Measurements from ENCODE around the gene FZD2.
"Not testable (repeated sequence)": the region's sequence is repeated elsewhere in the genome, so short reads cannot be mapped to it uniquely, and the experiment has no call there.

Gene FZD2
- total RNA-seq = 0 to 0.05 (median 0) reads per million in 3 experiments

DNA sequence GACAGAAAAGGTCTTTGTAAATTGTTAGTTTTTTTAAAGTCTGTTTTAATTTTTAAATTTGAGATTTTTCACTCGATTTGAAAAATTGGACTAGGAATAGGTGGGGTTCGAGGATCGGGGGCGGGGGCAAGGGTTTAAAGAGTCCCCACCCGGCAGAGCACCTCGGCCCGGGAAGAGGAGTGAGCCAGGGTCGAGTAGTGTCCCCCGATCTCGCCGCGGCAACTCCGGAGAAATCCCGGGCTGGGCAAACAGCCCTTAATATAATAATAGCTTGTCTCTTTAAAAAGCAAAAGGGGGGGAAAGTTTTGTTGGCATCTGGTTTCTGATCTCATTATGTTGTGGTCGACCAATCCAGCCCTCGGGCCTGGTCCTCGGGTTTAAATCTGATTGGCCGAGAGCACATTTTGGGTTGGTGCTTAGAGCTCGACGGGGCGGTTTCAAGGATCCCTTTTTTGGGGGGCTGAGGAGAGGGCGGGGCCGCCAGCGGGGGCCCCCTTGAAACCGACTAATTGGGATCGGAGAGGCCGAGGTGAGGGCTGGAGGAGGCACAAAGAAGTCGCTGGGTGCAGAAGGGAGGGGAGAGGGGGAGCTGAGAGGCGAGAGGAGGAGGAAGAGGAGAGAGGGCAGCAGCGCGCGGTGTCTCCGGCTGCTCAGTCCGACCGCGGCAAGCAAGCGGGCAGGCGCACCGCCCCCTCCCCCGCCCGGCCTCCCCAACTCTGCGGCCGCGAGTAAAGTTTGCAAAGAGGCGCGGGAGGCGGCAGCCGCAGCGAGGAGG is at the start of gene FZD2:
FZD2 (plus strand) TSS at position 653 of the 775 bp plus-strand sequence. CDS start 205 bp downstream, outside the sequence.
- DNase-seq = no peak

DNA sequence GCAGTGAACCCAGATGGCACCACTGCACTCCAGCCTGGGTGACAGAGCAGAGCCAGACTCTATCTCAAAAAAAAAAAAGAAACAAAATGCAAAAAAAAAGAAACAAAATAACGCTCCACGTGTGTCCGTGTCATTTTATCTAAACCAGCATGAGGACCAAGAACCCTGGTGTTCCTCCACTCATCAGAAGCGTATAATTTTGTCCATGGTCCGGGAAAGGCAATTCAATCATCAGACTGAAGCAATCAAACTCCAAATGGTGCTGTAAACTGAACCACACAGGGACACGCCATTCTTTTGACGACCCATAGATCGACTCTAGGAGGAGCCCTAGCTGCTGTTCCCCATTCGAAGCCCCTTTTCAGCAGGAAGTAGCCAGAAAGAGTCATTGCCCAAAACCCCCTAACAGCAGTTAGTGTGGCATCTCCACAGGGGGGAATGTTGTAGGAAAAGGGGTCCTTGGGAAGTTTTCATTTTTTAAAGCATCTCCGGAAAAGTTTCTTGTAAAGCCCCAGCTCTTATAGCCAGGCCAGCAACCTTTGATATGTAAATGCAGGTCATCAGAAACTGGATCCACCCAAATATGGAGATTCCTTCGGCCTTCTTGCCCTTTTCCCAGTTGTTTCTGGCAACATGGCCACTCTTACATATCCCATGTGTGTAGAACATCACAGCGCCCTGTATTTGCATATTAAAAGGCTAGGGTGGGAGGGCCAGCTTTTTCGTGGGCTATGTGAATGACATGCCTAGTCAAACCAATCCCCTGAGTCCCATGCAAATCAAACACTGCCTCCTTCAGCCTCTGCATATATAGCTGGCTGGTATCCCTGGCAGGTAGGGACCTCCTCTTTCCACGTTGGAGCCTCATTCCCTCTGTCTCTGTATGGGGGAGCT is 45.8 kb upstream of the FZD2 start:
- DNase-seq = not testable (repeated sequence)

DNA sequence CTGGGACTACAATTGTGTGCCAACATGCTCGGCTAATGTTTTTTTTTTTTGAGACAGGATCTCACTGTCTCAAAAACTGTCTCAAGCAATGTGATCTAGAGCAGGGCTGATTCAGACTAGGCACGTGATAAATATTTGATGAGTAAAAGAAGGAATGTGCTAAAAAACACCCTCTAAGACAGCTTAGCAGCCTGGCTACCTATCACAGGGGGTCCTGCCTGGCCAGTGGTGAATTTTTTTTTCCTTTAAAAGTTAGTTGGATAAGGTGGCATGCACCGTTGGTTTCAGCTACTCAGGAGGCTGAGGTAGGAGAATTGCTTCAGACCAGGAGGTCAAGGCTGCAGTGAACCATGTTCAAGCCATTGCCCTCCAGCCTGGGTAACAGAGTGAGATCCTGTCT is 39.3 kb upstream of the FZD2 start:
- no peak for DNase-seq

DNA sequence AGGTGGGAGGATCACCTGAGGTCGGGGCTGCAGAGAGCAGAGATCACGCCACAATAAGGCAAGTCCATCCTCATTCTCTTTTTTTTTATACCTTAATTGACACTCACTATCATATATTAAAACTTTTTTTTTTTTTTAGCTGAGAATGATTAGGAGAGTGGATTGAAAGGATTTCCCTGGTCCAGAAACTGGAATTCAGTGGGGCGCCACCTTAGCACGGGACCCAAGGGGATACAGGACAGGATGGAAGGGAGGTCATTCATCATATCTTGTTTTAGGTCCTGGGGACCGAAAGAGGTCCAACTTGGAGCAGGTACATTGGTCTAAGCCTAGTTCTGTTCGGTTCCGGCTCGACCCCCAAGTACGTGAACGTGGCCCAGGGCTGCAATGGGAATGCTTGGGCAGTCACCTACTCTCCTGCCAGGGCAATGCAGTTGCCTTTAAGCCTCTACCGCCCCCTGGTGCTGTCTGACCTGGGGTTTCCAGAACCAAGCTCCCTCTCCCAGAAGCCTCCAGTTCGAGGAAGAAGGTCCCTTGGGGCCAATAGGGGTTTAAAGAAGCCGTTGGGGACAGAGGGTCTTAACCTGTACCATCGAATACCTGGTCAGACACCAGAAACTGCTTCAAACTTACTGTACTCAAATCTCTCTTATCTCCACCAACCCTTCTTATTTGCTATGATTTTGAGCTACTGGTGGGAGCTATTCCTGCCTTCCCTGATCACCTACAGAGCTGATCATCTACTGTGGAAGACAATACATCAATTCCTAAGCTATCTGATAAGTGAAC is 34.2 kb upstream of the FZD2 start:
- DNase-seq = no peak

DNA sequence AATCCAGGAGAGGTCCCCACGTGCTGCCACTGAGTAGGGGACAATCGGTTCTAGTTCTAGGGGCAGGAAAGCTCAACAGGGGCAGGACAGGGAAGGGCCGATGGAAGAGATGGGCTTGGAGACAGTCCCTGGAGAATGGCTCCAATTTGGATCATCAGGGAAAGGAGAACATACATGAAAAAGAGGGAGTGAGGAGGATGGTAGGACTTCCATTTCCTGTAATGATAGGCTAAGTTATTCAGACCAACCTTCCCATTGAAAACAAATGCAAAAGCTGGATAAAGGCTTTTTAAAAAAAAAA is 33.7 kb upstream of the FZD2 start:
- no peak for DNase-seq

DNA sequence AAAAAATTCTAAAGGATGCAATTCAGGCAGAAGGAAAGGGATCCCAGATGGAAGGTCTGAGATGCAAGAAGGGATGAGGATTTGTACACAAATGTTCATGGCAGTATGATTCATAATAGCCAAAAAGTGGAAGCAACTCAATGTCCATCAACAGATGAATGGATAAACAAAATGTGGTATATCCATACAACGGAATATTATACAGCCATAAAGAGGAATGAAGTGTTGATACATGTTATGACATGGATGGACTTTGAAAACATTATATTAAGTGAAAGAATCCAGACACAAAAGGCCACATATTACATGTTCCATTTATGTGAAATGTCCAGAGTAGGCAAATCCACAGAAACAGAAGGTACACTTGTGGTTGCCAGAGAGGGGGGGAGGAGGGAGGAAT is 30.2 kb upstream of the FZD2 start:
- DNase-seq = no peak

DNA sequence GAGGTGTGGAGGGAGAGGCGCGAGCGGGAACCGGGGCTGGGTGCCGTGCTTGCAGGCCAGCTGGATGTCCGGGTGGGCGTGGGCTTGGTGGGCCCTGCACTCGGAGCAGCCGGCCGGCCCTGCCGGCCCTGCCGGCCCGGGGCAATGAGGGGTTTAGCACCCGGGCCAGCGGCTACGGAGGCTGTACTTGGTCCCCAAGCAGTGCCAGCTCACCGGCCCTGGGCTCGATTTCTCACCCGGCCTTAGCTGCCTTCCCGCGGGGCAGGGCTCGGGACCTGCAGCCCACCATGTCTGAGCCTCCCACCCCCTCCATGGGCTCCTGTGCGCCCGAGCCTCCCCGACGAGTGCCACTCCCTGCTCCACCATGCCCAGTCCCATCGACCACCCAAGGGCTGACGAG is 29.3 kb upstream of the FZD2 start:
- no peak for DNase-seq

DNA sequence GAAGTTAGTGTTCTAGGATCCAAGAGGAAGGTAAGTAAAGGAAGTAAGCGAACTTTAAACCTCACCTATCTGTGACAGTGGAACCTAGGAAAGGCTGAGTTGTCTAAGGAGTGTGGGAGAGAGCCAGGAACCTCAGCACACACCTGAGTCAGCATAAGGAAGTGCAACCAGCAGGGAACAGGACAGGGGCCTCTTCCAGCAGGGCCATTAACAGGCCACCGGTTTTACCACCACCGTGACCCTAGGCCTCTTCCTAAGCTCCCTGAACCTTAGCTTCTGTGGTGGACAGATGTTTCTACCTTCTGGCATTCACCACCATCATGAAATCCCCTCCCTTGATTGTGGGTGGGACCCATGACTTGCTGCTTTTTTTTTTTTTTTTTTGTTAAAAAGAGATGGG is 27.4 kb upstream of the FZD2 start:
- no peak for DNase-seq

DNA sequence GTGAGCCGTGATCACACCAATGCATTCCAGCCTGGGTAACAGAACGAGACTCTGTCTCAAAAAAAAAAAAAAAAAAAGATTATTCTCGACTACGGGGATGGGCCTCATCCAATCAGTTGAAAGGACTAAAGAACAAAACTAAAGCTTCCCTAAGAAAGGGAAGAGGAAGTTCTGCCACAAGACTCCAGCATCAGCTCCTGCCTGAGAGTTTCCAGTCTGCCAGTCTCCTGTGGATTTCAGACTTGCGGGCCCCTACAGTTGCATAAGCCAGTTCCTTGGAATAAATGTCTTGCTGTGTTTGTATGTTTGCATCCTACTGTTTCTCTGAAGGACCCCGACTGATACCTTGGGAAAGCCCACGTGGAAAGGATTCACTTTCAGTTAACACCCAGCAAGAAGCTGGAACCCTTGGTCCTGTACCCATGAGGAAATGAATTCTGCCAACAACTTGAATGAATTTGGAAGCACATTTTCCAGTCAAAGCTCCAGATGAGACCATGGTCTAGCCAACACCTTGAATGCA is 26.3 kb upstream of the FZD2 start:
- DNase-seq = no peak

DNA sequence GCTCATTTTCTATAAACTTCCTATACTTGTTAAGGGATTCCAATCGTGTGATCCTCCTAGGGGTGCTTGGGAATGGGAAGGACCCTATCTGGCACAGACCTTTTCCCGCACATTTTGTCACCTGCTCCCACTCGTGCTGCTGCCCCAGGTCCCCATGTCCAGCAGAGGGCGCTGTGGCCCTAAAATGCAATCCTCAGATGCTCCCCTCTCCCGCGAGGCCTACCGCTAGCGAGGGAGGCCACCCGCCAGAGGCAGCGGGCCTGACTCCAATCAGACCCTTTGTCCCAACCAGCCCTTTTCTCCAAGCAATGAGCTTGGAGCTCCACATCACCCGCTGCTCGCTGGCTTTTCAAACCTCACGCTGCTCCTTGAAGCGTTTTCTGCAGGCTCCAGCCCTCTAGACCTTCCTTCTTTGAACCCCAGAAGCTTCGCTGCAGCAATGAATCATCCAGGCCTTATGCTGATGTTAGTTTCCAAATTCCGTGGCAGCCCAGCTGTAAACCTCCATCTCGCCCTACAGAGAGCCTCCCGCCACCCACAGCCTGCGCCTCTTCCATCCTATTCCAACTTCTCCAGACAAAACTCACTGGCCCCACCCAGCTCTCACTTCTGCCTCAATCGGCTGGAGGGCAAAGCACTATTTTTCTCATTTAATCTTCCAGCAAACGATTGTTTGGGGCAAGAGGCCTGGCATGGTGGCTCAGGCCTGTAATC is 23.6 kb upstream of the FZD2 start:
- peak; percentile 65 for DNase-seq

DNA sequence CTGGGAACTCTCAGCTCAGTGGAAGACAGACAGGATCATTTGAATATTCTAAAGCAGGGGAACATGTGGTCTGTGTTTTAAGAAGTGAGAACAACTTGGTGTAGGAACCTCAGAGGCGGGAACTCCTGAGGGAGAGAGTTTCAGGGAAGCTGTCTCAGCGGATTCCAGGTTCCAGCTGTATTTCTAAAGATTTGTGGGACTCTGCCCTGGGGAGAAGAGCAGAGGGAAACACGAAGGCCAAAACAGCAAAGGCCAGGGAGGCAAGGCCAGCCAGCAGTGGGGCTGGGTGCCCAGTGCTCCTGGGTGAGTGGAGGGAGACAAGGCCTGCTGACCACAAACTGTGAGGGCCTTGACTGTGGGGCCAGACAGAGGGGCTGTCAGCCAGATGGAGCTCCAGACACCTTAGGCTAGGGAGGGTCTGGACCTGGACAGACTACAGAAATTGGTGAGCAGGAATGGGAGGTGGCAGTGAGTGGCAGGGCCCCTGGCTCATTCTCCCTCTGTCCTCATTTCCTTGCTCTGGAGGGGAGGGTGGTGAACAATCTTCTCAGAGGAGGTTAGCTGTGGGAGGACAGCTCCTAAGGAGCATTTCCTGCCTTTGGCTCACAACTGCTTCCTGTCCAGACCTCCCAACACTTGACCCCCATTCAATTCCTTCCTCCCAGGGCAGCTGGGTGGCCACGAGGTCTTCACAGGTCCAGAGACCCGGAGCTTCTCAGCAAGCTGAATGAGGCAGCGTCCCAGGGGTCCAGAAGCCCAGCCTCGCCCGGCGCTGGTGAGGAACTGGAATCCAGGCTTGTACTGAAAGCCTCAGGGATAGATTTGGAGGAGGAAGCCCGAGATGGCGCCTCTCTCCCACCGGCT is 21.0 kb upstream of the FZD2 start:
- no peak for DNase-seq

DNA sequence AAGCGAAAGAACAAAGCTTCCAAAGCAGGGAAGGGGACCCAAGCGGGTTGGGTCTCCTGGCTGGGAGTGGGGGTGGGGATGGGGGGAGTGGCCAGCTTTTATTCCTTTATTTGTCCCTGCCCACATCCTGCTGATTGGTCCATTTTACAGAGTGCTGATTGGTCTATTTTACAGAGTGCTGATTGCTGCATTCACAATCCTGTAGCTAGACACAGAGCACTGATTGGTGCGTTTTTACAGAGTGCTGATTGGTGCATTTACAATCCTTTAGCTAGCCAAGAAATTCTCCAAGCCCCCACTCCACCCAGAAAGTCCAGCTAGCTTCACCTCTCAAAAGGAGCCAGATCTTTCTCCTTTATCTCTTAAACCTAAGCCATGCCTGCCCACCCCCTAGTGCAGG is 19.4 kb upstream of the FZD2 start:
- not testable (repeated sequence) for DNase-seq

DNA sequence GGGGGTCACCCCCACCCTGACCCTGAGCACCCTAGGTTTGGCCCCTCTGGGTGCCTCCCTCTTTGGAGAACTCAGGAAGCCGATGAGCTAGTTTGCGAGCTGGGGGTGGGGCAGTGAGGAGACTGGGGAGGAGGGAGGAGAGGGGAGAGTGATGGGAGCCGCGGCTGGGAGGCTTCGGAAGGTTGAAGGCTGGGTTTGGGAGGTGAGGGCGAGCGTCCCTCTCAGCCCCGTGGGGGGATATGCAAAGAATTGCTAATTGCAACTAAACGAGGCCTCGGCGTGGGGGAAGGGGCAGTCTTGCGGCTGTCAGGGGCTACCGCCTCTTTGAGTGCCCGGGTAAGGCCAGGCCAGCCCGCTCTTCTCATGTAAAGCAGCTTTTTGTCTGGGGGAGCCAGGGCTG is 17.6 kb upstream of the FZD2 start:
- no peak for DNase-seq

DNA sequence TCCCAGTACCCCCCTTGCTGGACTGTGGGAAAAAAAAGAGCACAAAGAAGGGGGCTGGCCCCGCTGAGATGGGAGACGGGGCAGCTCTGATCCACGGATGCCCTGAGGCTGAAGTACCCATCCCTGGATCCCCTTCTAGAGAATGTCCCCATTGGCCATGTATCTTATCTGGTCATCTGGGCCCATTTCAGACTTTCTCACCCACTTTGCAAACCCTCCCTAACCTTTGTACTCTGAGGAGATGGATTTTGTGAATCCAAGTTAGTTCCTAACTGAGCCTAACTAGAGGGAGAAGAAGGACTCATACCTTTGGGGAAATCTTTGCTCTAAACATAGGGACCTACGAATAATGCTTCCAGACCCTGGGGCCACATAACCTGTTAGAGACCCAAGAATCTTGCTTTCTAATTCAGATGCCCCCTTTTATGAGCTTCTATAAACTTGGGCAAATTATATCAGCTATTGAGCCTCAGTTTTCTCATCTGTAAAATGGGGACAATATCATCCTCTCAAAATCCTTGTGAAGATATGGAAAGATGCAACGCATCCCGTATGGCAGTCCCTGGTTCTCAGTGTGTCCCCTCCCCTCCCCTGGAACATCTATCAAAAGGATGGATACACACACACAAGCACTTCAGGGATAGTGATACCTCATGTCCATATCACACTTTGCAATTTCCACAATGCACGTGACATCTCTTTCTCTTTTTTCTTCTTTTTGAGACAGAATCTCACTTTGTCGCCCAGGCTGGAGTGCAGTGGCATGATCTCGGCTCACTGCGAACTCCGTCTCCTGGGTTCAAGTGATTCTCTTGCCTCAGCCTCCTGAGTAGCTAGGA is 16.8 kb upstream of the FZD2 start:
- no peak for DNase-seq

DNA sequence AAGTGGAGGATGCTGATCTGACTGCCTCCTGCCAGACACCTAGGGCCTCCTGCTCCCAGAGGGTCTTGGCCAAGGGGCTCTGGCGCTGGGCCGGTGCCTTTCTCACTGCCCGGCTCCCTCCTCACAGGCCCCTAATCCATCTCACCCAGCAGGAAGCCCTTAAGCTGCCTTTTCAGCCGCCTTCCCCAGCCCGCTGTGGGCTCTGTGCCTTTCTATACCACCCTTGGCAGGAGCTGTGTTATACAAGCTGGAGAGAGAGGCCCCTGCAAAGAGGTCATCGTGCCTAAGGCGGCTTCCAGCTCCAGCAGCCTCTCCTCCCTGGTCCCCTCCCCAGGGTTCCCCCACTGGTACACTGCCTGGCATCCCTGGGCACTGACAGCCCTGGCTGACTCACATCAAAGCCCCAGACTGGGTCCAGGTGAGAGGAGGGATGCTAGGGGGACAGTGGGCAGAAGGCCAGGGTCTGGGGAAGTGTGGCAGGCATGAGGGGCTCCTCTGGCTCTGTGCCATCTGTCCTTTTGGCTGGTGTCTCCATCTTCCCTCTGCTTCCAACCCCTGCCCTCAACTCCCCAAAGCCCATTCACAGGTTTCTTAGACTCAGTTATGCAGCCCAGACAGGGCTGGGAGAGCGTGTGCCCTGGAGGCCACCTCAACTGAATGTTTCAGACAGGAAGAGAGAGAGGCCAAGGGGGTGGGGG is 15.3 kb upstream of the FZD2 start:
- DNase-seq = no peak

DNA sequence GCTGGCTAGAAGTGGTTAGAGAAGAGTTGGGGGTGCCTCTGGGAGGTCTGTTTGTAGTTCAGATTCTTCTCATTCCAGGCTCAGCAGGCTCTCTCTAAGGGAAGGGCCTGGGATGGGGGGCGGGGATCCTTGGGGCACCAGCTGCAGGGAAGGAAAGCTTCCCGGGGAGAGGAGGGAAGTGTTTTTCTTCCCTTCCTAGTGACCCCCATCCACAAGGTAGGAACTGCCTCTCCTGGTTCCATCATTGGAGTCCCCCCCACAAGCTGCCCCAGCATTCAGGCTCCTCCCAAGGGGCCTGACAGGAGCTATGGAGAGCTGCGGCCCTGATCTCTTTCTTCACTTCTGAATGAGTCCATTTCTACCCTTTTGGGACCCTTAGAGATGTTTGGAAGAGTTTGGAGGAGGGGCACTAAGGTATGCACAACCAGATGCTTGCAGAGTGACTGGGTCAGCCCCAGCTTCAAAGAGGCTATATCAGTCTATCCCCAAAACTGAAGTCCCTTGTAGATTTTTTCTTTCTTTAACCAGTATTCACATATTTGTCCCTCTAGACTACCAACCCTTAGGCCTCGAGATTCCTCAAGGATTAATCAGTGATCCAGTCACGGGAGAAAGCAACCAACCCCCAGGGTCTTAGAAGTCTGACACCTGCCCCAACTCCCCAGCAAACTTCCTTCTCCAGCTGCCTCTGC is 13.9 kb upstream of the FZD2 start:
- DNase-seq = no peak

DNA sequence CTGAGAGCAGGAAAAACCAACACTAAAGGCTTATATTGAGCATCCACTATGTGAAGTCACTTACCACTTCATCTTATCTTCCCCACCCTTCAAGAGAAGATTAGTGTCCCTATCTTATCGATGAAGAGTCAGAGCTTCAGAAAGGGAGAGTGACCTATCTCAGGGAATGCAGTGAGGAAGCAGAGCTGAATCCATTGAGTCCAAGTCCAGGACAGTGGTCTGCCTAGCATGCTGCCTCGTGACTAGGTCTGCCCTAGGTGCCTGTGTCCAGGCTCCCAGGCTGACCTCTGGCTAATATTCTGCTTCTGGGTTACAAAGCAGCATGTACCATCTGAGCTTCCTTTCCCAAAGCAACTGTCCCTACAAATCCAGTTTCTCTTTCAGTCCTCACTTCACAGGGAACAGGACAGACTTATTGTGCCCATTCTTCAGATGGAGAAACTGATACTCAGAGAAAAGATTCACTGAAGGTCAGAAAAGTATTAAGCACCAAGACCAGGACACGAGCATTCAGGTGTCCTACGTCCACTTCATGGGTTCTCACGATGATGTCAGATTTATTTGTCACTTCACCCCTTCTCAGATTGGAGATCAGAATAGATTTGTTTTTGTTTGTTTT is 13.3 kb upstream of the FZD2 start:
- DNase-seq = no peak
